HK-2 (cell line): Measurements from ENCODE around the gene DNAI1.

Experiments used
- DNase-seq: peaks from one replicate; pipeline ENCODE4 v3.0.0-alpha.2; 2018; ENCODE audit not compliant: unreplicated experiment

DNAI1 gene

DNA sequence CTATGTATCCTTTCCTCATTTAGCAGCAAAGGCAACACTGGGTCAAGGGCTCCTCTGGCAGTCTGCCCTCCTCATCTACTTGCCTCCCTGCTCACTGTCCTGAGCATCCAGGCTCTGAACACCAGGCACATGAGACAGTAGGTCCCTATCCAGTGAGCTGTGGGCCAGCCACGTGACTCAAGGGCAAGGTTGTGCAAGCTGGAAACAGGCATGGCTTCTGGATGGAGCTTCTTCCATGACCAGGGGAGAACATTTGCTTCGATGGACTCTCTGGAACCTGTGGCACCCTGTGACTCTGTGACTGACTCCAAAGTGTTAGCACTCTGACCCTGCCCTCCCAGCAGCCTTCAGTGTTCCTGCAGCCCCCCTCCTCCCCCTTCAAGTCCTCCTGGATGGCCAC lies 33.0 kb downstream of the DNAI1 start:
- no peak for DNase-seq

DNA sequence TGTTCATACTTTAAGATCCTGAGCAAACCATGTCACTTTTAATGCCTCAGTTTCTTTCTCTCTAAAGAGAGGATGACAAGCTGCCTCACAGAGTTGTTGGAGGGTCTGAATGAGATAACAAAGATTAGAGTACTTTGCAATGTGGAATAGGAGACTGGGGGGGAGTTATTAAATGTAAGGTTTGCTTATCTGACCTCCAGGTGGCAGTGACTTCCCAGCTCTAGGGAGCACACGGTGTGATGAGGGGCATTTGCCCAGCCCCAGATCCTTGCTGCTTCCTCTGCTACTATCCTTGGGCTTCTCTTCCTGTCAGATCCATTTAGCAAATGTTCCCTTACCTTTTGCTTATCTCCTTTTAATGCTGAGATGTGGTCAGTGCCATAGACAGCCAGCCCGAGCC lies 33.4 kb downstream of the DNAI1 start:
- DNase-seq = no peak

DNA sequence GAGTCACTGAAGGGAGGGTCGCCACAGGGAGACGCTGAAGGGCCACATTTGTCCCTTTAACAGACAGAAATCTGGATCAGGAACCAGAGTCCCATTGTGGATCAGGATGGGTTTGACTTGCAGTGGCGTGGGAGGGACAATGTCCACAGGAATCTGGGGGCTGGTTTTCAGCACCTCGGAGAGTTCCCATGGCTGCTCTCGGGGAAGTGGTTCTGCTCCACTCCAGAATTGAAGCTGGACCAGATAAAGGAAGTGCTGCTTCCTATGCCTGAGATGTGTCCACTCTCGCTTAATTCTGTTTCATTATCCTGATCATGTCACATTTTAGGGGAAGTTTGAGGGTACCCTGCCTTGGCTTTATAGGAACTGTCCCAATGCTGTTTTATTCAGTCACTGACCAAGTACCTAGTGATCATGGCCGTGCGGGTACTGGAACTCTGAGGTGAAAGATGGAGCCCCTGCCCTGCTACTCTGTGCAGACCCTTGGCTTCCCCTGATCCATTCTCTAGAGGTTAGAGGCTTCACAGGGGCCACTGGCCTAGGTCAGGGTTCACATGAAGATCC lies 35.4 kb downstream of the DNAI1 start:
- peak; percentile 34 for DNase-seq

DNA sequence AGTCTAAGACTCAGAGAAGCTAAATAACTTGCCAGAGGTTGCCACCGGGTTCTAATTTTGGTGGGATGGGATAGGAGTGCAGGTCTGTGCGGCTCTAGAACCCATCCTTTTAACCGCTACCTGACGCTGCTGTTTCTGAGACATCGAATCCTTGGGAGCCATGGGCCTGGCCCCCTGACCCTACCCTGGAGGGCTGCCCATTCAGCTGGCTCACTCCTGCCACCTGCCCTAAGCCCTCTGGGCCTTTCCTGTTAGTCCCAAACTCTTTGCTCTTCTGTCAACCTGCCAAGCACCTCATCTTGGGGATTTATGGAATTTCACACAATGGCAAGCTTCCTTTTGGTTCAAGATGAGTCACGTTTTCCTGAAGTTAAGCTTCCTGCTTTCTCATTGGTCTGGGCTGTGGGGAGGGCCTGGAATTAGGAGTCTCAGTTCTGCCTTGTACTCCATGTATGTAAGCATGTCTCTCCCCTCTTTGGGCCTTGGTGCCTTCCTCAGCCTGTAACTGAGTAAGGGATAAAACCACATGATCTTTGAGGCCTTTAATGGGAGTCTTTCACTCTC lies 37.6 kb downstream of the DNAI1 start:
- DNase-seq = no peak

DNA sequence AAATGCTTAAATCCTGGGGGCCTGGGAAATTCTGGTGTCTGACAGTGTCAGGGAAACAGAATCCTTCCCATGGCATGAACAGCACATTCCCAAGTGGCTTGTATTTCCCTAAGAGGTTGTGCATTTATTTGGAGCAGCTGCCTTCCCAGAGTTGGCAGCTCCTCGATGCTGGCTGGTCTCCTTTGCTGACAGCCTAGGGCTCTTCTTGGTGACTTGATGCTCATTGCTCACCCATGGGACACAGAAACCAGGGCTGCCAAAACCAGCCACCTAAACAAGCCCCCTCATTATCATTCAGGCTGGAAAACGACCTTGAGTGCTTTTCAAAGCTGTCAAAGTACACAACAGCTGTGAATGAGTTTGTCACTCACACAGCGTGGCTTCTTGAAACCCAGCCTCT lies 39.9 kb downstream of the DNAI1 start:
- no peak for DNase-seq

DNA sequence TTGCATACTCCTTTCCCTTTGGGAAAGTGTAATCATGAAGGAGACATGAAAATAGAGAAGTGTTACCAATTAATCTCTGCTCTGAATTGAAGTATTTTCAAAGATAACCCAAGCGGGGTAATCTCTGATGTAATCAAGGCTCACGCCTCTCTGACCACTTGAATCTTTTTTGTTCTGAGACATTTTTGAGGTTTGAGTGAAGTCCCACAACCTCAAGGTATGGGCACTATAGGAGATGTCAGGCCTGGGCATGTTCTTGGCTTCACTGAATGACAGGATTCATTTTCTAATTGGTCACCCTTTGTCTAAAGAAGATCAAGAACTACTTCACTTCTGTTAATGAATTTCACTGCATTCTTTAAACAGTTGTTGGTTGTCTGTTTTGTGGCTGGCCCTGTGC lies 40.5 kb downstream of the DNAI1 start:
- DNase-seq = no peak

DNA sequence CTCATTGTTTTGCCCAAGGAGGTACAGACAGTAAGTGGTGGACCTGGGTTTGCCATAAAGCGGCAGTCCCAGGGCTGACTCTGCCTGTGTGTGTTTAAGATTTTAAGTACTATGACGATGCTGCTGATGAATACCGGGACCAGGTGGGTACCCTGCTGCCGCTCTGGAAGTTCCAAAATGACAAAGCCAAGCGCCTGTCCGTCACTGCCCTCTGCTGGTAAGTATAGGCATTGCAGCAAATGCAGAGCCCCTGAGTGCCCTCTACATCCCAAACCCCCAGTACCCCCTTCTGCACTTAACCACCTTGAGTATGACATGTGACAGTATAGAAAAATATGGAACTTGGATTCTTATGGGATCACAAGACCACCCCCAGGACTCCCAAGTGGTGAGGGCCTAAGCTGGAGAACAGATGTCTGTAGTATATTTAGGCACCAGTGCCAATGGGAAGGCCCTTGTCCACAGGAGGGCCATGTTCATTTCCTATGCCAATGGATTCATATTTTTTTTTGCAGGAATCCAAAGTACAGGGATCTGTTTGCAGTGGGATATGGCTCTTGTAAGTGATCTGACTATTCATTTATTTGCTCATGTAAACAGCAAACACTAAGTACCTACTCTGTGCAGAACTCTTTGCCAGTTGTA lies 42.1 kb downstream of the DNAI1 start:
- peak; percentile 45 for DNase-seq

DNA sequence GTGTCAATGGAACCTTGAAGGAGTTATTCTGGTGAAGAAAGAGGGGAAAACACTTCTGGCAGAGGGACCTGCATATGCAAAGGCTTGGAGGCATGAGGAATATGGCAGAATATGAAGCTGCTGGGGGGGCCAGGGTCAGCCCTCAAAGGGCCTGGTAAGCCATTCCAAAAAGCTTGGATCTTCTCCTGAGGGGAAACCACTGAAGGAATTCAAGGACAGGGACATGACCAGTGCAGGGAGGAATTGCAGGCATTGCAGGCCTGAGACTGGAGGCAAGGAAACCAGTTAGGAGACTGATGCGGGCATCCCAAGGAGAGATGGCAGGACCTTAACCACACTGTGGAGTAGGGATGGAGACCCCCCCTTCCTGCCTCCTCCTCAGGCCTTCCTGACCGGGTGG lies 42.8 kb downstream of the DNAI1 start:
- no peak for DNase-seq

DNA sequence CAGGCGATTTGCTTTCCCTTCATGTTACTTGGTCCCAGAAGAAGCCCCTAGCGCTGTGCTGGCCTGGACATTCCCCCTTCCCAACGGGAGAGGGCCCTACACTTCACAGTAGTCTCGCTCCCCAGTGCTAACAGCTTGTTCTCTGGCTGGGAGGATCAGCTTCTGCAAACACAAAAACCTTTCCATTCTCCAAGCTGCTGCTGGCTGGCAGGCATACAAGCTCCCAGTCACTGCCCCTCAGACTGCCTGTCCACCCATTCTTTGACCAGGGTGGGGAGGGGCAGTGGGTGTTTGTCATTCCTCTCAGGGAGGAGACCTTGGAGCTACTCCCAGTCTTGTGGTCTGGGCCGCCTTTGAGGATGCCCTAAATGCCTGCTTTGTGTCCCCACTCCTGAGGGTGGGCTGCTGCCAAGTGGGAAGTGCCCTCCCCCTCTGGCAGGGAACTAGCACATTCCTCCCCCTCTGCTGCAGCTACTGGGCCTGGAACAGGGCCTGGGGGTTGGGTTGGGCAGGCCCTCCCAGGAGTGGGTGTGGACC lies 43.4 kb downstream of the DNAI1 start:
- DNase-seq = no peak

DNA sequence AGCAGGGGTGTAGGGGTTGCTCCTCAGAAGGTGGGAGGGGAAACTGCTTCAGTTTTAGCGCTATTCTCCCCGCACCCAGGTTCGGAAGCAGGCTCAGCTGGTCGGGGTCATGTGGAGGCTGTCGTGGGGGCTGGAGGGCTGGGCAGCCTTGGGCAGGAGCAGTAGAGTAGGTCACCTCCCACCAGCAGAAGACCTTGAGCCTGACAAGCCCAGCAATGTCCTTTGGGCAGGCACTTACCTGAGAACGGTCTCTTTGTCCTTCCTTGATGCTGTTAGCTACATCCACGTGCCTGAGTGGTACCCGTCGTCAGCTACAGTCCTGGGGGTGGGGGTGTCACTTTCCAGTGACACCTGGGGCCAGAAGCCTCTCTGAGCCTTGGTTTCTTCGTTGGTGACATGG lies 43.9 kb downstream of the DNAI1 start:
- DNase-seq = no peak

DNA sequence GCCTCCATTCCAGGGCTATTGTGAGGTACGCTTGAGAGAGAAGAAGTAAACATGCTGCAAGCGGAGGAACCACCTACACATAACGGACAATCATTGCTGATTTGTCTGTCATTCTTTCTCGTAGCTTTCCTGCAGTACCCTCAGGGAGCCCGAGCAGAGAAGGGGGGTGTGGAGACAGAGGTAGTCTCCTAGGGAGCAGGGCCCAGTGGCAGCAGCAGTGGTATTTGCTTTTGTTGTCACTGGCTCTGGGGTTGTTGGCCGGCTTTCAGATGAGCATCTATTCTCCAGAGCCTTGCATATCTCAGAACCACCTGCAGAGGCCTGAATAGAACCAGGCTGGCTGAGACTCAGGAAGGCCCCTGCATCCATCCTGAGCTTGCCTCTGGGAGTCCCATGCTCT lies 44.3 kb downstream of the DNAI1 start:
- no peak for DNase-seq

DNA sequence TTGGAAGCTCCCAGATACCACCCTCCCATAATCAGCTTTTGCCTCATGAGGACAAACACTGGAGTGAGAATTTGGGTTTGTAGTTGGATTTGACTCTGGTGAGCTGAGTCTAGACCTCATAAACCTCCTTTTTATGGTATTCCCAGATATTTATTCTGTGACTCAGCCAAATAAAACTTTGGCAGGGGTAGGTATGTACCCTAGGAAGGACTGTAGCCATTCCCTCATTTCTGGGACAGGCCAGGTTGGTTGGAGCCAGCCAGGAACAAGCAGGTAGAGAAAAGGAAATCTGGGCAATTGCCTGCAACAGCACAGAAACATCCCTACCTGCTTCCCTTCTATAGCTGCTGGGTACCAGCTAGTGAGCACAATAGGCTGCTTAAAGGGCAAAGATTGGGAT lies 44.8 kb downstream of the DNAI1 start:
- no peak for DNase-seq

DNA sequence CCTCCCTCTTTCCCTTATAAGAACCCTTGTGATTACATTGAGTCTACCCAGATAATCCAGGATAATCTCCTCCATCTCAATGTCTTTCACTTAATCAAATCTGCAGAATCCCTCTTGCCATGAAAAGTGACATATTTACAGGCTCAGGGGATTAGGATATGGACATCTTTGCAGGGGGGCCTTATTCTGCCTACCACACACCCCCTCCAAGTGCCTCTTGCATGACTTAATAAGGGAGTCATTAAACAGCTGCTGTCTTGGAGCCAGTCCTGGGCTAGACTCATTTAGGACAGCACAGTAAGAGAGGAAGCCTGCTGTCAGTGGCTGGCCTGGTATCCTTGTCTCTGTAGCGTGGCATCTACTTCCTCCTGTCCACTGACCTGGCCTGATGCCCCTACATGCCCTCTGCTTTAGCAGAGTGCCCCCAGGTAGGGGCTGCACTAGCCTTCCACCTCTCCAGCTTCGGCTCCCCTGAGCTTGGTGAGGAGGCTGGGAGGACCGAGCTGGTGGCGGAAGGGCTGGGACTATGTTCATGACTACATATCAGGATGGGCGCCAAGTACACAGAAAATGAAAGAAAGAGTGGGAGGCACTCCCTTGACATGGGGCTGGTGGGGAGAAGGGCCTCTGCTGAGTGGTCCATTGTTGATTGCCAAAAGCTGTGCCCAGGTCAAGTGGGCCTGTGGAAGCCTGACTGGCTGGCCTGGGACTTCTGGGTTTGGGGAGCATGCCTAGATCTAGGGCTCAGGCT lies 46.9 kb downstream of the DNAI1 start:
- DNase-seq = no peak

DNA sequence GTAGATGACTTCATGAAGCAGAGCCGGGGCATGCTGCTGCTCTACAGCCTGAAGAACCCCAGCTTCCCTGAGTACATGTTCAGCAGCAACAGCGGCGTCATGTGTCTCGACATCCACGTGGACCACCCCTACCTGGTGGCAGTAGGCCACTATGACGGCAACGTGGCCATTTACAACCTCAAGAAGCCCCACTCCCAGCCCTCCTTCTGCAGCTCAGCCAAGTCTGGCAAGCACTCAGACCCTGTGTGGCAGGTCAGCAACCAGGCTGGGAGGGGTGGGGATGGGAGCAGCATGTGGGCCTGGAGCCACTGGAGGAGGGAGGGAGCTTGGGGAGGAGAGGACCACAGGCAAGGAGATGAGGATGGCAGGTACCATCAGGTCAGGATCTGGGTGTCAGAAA lies 48.0 kb downstream of the DNAI1 start:
- DNase-seq = no peak

DNA sequence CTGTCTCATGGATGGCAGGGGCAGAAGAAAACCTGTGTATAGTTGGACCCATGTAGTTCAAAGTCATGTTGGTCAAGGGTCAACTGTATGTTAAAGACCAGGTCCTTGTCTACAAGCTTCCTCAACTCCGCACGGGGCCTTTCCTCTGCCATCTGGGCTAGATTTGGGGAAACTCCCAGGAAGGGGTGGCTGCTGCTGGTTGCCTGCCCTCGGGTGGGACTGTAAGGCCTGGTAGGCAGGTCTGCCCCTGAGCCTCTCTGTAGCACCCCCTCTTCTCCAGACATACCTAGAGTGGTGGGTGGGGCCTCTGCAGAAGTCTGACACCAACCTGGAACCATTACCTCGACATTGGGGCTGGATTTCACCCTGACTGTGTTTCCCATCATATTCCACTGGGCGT lies 49.0 kb downstream of the DNAI1 start:
- DNase-seq = no peak

DNA sequence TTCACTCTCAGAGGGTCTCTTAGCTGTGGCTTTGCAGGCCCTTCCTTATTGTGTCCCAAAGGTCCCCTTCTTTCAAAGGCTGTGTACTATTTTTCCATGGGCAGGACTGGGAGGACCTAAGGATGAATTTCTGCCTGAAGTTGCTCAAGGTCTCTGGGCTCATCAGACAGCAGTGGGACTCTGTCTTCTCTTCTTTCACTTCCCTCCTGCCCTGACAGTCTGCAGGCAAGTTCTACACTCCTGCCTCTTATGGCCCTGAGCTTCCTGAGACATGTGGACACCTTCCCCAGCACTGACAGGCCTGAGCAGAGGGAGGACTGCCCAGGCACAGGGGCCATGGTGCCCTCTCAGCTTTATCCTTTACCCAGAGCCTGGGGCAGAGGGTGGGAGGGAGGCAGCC lies 49.4 kb downstream of the DNAI1 start:
- DNase-seq = no peak

DNA sequence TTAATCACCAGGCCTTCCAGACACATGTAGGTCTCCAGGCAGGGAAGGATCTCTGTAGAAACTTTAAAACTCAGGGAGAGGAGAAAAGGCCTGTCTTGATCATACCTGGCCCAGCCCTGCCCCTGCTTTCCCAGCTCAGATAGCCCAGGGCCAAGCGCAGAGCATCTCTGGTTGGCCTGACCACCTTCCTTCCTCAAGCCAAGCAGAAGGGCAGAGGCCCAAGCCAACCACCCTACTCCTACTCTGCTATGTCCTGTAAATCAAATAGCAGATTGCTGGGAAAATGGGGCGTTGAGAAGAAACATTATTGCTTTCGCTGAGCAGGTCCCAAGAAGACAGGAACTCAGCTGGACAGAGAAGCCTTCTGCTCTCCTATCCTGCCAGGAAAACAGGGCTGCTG lies 49.9 kb downstream of the DNAI1 start:
- DNase-seq = no peak

DNA sequence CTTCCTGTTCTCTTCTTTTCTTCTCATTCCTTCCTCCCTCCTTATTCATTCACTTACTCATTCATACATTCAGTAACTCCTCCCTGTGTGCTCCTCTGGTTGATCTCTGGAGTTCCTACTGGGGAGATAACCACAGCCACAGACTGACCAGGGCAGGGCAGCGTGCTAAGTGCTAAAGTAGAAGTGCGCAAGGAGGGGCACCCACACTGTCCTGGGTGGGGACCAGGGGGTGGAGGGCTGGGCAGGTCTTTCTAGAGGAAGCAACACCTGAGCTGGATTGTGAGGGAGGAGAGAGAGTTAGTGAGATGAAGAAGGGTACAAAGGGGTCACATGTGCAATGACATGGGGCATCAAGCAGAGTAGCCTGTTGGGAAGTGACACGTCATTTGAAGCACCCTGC lies 50.3 kb downstream of the DNAI1 start:
- DNase-seq = no peak

DNA sequence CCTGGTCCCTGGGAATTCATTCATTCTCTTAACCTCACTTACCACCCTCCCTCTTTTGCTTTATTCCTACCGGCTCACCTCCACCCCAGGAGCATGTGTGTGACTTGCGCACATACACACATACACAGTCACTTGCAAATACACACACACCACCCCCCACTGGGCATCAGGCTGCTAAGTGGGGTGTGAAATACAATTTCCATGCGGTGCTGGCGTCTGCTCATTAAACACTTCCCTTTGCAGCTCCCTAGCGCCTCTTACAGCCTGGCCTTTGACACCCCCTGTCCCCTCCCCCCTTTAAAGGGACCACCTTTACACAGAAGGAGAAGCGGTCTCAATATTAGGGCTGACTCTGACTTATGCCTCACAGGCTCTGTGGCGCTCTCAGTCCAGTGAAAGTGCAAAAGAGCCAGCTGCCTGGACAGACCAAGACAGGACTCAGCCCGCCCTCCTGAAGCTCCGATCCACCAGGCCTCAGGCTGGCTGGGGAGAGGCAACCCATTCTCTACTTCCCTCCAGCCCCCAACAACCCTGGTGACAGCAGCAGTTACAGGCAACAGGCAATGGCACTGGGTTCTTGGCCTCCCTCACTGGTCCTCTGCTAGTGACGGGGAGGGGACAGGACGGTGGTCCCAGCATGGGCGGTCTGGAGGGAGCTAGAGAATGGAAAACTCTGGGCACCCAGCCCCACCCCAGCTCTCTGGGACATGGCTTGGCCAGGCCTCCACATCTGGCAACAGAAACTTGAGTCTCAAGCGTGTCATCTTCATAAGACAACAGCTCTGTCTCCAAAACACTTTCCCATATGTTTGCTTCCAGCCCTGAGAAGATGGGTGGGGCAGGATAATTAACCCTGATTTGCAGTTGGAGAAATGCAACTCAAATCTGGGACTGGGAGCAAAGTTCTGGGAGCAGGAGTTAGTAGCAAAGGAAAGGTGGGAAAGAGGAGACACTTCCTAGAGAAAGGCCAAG lies 52.2 kb downstream of the DNAI1 start:
- DNase-seq = no peak

DNA sequence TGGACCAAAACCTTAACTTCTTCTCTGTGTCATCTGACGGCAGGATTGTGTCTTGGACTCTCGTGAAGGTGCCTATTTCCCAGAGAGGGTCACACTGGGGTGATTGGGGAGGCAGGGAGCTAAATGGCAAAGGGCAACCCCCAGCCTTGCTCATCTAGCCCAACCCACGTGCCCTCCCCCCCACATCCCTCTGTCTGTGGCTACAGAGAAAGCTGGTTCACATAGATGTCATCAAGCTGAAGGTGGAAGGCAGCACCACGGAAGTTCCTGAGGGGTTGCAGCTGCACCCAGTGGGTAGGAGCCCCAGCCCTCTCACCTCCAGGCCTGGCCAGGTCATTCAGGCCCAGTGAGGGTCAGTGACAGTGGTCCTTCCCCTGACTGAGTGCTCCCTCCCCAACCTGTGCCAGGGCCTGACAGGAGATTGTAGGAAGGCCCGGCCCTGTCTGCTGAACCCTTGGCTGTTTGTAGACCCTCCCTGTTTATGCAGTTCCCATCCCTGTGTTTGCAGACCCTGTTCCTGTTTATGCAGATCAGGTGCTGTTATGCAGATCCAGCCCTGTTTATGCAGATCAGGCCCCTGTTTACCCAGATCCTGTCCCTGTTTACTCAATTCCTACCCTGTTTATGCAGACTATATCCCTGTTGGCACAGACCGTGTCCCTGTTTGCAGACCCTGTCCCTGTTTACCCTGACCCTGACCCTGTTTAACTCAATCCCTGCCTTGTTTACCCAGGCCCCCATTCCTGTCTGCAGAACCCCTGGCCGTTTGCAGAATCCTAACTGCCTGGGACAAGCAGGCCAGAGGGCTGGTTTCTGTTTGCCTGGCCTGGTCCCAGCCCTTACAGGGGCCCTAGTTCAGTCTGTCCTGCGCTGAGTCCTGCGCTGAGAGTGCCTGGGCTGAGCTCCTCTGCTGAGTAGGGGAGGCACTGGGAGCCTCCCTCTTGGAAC lies 53.8 kb downstream of the DNAI1 start:
- no peak for DNase-seq
